DMS114 treated with DMSO at 0.1 percent for 48 hours (cell line): ENCODE data around the gene JAM3.
"Not testable (repeated sequence)": the region's sequence is repeated elsewhere in the genome, so short reads cannot be mapped to it uniquely, and the experiment has no call there.

ENCODE experiments used
- DNase-seq: peaks from one replicate; lab custom pipeline; 2025; ENCODE audit not compliant: unreplicated experiment; lab: John Stamatoyannopoulos, UW

JAM3 gene

DNA sequence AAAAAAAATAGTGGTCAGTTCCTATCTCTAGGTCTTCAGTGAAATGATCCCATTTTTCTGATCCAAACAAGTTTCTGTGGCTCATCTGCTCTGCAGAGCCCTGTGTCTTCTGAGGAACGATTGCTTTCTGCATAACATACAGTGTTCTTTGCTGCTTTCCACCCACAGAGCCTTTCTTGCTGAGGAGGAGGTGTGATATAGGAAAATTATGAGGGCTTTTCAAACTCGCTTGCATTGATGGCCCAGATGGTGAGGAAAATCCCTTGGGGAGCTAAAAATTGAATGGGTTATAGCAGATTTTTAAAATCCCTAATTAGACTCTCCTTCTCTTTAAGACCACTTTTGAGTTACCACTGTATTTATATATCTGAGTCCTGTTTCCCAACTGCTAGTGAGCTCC is 31.3 kb downstream of the JAM3 start:
- DNase-seq, result no peak

- no peak for DNase-seq
These were observed 32.4 kb downstream of the JAM3 start for GRCh38 chr11:134101282-134101681.

- DNase-seq, result no peak
These were observed 41.5 kb downstream of the JAM3 start for GRCh38 chr11:134110252-134110815.

DNA sequence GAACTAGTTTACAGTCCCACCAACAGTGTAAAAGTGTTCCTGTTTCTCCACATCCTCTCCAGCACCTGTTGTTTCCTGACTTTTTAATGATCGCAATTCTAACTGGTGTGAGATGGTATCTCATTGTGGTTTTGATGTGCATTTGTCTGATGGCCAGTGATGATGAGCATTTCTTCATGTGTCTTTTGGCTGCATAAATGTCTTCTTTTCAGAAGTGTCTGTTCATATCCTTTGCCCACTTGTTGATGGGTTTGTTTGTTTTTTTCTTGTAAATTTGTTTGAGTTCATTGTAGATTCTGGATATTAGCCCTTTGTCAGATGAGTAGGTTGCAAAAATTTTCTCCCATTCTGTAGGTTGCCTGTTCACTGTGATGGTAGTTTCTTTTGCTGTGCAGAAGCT is 44.9 kb downstream of the JAM3 start:
- DNase-seq, result not testable (repeated sequence)

DNA sequence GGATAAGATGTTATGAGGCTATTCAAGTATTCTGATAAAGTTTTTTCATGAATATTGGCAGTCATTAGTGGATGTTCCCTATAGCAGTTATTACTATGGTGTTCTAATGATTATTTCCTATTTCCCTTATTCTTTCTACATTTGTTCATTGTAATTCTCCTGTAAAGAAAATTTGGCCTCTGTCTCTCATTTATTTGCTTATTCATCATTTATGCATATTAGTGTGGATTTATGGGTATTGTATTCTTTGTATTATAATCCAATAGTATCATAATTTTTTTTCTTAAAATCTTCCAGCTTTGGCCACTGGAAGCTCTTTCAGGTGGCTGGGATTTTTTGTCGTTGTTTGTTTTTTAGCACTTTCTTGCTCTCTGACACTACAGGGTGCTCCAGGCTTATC is 47.3 kb downstream of the JAM3 start:
- no peak for DNase-seq

- DNase-seq, result no peak
These were observed 49.1 kb downstream of the JAM3 start for GRCh38 chr11:134118006-134118405.

DNA sequence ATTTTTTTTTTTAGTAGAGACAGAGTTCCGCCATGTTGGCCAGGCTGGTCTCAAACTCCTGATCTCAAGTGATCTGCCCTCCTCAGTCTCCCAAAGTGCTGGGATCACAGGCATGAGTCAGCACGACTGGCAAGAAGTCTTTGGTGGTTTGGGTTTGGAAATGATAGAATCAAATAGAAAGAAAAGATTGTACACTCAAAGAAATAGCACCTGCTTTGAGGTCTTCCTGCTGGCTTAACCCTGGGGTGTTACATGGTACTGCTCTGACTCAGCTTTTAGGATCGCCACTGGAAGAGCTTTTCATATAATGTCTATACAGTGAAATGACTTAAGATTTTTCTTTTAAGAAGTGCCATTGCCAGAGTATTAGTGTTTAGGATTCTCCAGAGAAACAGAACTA is 50.2 kb downstream of the JAM3 start:
- DNase-seq, result no peak

GRCh38 chr11:134120143-134120850 is 51.4 kb downstream of the JAM3 start:
- no peak for DNase-seq

DNA sequence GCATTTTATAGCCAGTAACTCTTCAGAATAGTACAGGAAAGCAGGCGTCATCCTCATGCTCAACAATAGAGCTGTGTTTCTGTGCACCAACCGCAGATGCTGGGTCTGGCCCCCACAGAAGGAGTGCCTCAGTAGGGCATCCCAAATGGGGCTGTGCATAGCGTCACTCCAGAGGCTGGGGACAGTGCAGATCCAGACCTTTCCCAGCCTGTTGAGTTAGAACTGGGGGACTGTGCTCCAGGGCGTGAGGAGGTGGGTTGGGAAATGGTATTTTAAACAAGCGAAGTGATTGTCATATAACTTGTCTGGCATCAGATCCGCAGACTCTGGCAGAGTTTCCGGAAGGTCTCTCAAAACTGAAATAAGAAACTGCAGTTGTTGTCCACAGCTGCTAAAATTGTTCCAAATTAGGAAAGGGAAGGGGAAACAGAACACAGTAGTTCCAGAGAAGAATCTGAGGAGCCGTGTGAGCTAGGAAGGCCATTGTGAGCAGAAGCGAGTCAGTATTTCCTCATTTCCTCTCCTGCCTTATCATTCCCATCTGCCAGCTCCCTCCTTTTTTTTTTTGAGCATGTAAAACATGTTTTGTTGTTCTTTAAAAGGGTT is 52.2 kb downstream of the JAM3 start:
- no peak for DNase-seq

DNA sequence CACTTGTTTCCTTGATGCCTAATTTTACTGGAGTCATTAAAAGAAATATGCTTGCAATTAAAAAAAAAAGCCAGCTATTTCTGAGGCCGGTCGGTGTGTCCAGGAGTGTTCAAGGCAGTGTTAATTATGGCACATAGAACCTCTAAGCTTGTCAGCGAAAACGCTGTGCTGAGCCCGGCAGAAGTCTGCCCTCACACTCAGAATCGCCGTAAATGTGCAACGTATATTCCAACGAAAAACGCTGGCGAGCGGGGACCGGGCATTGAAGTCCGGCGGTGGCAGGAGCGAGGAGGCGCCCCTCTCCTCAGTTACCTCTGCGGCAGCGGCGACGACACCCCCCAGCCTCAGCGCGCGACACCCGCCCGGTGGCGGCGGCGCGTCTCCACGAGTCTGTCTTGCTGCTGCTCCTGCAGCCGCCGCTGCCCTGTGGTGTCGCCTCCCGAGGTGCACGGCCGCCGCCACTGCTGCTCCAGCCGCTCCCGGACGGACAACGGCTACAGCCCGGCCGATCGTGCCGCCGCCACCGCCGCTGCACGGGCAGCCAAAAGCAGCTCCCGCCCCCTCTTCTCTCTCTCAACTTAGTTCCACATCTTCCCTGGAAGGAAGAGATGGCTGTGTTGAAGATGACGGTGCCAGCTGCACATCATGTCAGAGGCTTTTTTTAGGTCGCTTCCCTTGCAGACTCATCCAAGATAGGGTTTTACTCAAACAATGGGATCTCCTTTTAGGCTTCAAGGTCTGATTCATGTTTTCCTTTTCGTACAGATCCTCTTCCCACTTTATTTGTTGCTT is 56.0 kb downstream of the JAM3 start:
- no peak for DNase-seq

DNA sequence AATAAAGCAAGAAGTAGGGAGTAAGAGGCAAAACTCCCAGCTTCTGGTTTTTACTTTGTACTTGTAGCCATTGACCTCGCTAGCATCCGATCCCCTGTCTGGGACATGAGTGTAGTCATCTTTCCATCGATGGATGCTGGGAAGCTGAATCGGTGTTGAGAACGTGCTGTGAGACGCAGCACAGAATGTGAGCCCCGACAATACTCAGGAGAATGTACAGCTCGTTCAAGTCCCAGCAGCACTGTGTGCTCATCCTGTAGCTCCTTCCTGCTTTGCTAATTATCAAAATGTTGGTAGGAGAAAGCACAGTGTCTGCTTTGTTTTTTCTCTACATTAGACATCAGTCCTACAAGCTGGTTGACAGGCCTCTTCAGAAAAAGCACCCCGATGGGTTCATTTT is 56.6 kb downstream of the JAM3 start:
- DNase-seq, result no peak

DNA sequence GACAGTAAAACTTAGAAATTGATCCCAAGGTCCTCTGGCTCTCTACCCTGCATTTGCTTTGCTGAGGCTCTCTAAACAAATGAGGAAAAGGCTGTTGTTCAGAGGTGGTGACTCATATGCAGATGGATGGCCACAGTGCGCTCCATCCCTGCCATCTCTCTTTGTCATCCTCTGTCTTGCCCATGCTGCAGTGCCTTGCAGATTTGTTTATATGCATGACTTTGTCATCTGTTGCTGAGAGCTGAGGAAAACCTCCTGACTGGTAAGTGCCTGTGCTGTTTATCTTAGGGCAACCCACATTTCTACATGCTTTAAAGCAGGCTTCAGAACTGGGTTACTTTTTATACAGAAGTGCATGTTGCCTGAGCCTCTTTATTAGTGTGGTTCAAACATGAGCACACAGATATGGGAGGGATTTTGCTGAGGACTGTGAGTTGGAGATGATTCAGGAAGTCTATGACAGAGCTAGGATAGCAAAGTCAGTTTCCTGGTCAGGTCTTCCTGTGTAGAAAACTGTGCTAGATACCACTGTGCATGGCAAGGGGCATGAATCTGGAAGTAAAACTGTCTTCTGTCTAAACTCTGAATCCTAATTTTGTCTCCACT is 57.4 kb downstream of the JAM3 start:
- DNase-seq, result no peak

DNA sequence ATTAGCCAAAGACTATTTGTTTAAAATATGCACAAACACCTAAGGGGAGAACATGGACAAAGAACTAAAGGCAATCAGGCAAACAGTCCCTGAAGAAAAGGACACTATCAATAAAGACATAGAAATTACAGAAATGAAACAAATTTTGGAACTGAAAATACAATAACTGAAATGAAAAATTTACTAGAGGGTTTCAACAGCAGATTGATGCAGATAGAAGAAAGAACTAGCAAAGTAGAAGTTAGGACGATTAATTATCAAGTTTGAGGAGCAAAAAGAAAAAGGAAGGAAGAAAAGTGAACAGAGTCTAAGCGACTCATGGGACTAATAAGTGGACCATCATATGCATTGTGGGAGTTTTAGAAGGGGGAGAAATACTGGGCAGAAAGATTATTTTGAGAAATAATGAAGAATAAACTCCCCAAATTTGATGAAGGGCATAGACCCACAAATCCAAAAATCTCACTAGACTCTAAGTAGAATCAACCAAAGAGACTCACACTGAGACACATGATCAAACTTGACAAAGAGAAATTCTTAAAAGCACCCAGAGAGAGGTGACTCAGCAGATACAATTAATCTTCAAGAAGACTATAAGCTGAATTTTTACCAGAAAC is 62.9 kb downstream of the JAM3 start:
- DNase-seq, result no peak

- DNase-seq, result no peak
These were observed 63.9 kb downstream of the JAM3 start for GRCh38 chr11:134132808-134133207.

DNA sequence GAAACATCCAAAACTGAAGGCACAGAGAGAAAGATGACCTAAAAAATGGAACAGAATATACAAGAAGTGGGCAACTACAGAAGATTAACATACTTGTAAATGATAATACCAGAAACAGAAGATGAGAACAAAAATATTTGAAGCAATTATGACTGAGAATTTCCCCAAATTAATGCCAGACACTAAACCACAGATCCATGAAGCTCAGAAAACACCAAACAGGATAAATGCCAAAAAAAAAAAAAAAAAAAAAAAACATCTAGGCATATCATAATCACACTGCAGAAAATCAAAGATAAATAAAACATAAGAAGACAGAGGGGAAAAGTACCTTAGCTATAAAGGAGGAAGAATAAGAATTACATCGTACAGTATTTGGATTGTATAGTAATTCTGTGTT is 65.3 kb downstream of the JAM3 start:
- no peak for DNase-seq

GRCh38 chr11:134138376-134138775 is 69.5 kb downstream of the JAM3 start:
- DNase-seq, result no peak

DNA sequence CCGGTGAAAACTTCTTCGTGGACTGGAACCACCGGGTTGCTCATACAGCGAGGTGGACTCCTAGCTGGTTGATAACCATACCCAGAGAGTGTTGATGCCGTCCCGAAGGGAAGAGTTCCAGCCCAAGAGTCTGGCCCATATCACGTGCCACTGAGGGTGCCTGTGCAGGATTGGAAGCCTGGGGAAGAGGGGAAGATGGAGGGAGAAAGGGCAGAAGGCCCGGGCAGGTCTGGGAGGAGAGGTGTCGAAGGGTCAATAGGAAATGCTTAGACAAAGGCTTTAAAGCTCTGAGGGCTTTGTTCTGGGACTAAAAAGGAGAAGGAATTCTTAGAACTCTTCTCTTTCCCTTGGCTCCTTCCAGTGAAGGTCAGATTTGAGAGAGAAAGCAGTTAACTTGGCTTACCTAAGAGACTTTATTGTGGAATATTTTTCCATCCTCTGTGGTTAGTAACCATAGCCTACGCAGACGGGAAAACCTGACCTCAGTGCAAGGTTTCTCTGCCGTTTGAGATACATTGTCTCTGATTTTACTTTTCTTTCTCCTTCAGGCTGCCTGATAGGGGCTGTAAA is 70.5 kb downstream of the JAM3 start:
- no peak for DNase-seq

DNA sequence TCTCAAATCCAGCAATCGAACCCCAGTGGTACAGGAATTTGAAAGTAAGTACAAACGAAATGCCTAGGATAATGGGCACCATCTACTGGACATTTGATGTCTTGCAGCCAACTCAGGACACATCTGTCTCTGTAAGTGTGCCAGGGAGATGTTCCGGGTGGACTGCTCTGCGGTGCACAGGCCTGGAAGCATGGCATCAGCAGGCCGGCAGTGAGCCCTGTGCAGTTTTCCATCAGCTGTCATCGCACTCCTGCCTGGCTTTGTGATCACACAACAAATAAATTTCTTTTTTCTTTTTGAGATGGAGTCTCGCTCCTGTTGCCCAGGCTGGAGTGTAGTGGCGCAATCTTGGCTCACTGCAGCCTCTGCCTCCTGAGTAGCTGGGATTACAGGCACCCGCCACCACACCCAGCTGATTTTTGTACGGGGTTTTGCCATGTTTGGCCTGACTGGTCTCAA is 71.0 kb downstream of the JAM3 start:
- peak; percentile 34 for DNase-seq

- no peak for DNase-seq
These were observed 72.2 kb downstream of the JAM3 start for GRCh38 chr11:134140961-134141490.

GRCh38 chr11:134142536-134142935 is 73.7 kb downstream of the JAM3 start:
- DNase-seq, result no peak
